ENCODE results near the gene ALK. TPM values are rescaled to one million over a fixed set of nuclear protein-coding genes. Genes with fewer than 3 reads are reported as not detected.

Gene ALK
- polyA plus RNA-seq, 1 of the 3 experiments (the other 2 are of a cell fraction): 0.30 TPM

GRCh38 chr2:29233428-29233827 lies 688.0 kb downstream of the ALK start (continued):
- TF ChIP-seq FOXM1 (IDR thresholded peaks at IDR 0.05; ENCODE audit: low read depth) (no peak), POLR2AphosphoS5 (IDR thresholded peaks at IDR 0.05; ENCODE audit: low read depth, low read length) (no peak)

- Histone ChIP-seq H3K27me3 (ENCODE audit: insufficient read depth) (peaks cover 29% of the 10 kb centered on the region; the same call in 1 of the 2 replicates), H3K9ac (no peak overlapping the region), H3K27ac (ENCODE audit: low read depth in 2 of 2, low read length in 1 of 2) (no peak overlapping the region), H2AFZ (ENCODE audit: low read depth) (no peak overlapping the region), H3K9me2 (no peaks in the 10 kb centered on the region), H3K4me3 (ENCODE audit: low read depth in 2 of 2, low read length in 1 of 2) (no peak overlapping the region), H3K36me3 (replicated peaks in 1 of 2; ENCODE audit: control insufficient read depth in 1 of 2, insufficient read depth in 2 of 2, low read length in 1 of 2) (no peaks in the 10 kb centered on the region), H4K20me1 (ENCODE audit: insufficient read depth) (no peaks in the 10 kb centered on the region), H3K4me1 (ENCODE audit: control insufficient read depth in 1 of 2, insufficient read depth in 2 of 2, low read depth in 1 of 2, low read length in 1 of 2) (peaks cover 0 to 36% of the 10 kb centered on the region in 2 experiments; a peak in 2 of 4 replicates), H3K4me2 (no peak overlapping the region), H3F3A (replicated peaks; ENCODE audit: insufficient read depth) (no peaks in the 10 kb centered on the region), H3K79me2 (ENCODE audit: insufficient read depth) (no peaks in the 10 kb centered on the region), H3K9me3 (no peaks in the 10 kb centered on the region)
- no peak for DNase-seq
- WGBS (ENCODE audit: low lambda C conversion rate): 88% methylated on average over 11 of the region's 14 CpGs
- POLR2A ChIA-PET: interaction anchor here (0.5 kb wide), 1 partner anchor 135 kb away, joined by 3 read pairs; no protein-coding TSS in a partner anchor
- TF ChIP-seq FOXM1 (IDR thresholded peaks at IDR 0.05; ENCODE audit: low read depth) (no peak), ZBTB33 (IDR thresholded peaks at IDR 0.05; ENCODE audit: borderline replicate concordance, low read depth) (no peak), RCOR1 (IDR thresholded peaks at IDR 0.05; ENCODE audit: low read length) (no peak), TAF1 (IDR thresholded peaks at IDR 0.05; ENCODE audit: borderline replicate concordance, low read depth, low read length) (no peak), FOSL2 (IDR thresholded peaks at IDR 0.05; ENCODE audit: borderline replicate concordance, low read depth) (no peak), POLR2AphosphoS5 (IDR thresholded peaks at IDR 0.05; ENCODE audit: low read depth, low read length) (no peak), TEAD4 (IDR thresholded peaks at IDR 0.05; ENCODE audit: borderline replicate concordance, insufficient read depth) (no peak), RFX5 (IDR thresholded peaks at IDR 0.05; ENCODE audit: low read length) (no peak), USF2 (IDR thresholded peaks at IDR 0.05; ENCODE audit: borderline replicate concordance, low read depth, low read length) (no peak), FOXJ3 (CRISPR knock-in tag; IDR thresholded peaks at IDR 0.05) (no peak), PBX3 (IDR thresholded peaks at IDR 0.05) (no peak), RXRA (IDR thresholded peaks at IDR 0.05; ENCODE audit: borderline replicate concordance, low read depth) (no peak), RAD21 (IDR thresholded peaks at IDR 0.05; ENCODE audit: low read length) (no peak), MXI1 (IDR thresholded peaks at IDR 0.05; ENCODE audit: low read depth, low read length) (no peak)
- CTCF ChIA-PET: interaction anchor here (1.0 to 1.1 kb wide), 3 partner anchors 9 to 35 kb away, joined by 3 read pairs; no protein-coding TSS in a partner anchor
Measured at GRCh38 chr2:29232041-29232440, 689.3 kb downstream of the ALK start.
